ENCODE results near the gene SPATA12. TPM values are rescaled to one million over a fixed set of nuclear protein-coding genes. Genes with fewer than 3 reads are reported as not detected.

Gene SPATA12
- total RNA-seq (ENCODE audit: insufficient read depth, low replicate concordance): 1.9 TPM

GRCh38 chr3:57060089-57060821 is at the start of gene SPATA12:
TSS of gene SPATA12 (plus strand) at chr3:57060664. CDS start at chr3:57073695, 13,031 bp downstream.
- peak; percentile 81 for DNase-seq (ENCODE audit: low spot score)

GRCh38 chr3:57011022-57011421 is 49.4 kb upstream of the SPATA12 start:
- DNase-seq (ENCODE audit: low spot score): no peak

- no peak for DNase-seq (ENCODE audit: low spot score)
Observed at GRCh38 chr3:57012847-57013246, 47.6 kb upstream of the SPATA12 start.

- DNase-seq (ENCODE audit: low spot score): no peak
Observed at GRCh38 chr3:57015350-57015729, 45.1 kb upstream of the SPATA12 start.

DNA sequence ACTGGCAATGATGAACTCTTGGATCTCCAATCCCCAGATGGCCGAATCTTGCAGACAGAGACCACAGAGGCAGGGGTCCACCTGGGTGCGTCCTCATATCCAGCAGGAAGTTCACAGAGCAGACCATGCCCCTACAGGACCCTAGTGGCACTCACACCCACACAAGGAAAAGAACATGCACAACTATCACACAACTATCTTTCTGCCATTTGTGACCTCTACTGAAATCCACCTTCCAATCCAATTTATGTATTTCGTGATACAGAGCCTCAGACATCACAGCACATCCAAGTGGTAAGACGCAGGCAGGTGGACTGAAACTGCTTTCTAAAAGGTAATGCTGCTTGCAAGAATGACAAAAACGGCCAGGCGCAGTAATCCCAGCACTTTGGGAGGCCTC is 44.6 kb upstream of the SPATA12 start:
- no peak for DNase-seq (ENCODE audit: low spot score)

DNA sequence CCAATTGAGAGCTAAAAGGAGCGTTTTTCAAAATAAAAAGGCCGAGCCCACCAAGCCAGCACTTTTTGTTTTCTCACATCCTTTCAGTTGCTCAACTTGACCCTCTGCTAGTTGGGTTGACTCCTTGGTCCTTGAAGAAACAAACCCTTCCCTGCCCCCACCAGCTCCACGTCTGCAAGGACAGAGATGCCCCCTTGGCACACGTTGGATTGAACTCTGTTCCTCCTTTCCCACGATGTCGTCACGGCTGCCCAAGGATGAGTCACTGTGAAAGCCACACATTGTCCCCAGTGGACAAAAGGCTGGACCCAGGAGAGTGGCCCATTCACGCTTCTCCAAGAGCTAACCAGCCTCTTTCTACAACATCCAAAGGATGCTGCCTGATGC is 43.0 kb upstream of the SPATA12 start:
- DNase-seq (ENCODE audit: low spot score): peak; percentile 24

- DNase-seq (ENCODE audit: low spot score): no peak
Observed at GRCh38 chr3:57018246-57018645, 42.2 kb upstream of the SPATA12 start.

DNA sequence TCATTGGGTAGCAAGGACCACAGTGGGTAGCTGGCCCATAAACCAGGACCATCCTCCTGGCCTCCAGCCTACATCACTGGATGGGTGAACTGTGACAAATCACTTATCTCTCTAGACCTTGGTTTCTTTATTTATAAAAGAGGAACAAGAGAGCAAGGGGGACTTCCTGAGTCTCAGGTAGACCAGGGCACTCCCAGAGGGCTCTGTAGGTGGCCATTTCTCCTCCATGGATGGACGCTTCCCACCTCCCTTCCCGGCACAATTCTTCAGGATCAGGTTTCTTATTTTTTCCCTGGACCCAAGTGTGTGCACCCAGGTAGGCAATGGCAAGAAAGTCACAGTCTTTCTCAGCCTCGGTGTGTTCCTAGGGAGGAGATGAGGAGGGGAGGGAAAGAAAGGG is 41.4 kb upstream of the SPATA12 start:
- no peak for DNase-seq (ENCODE audit: low spot score)

GRCh38 chr3:57025237-57025636 is 35.2 kb upstream of the SPATA12 start:
- no peak for DNase-seq (ENCODE audit: low spot score)

- DNase-seq (ENCODE audit: low spot score): peak; percentile 32
Observed at GRCh38 chr3:57026944-57027343, 33.5 kb upstream of the SPATA12 start.

- DNase-seq (ENCODE audit: low spot score): no peak
Observed at GRCh38 chr3:57029383-57029782, 31.1 kb upstream of the SPATA12 start.

- DNase-seq (ENCODE audit: low spot score): peak; percentile 52
Observed at GRCh38 chr3:57029924-57030323, 30.5 kb upstream of the SPATA12 start.

- DNase-seq (ENCODE audit: low spot score): no peak
Observed at GRCh38 chr3:57030721-57031120, 29.7 kb upstream of the SPATA12 start.

- no peak for DNase-seq (ENCODE audit: low spot score)
Observed at GRCh38 chr3:57031631-57032541, 28.6 kb upstream of the SPATA12 start.

DNA sequence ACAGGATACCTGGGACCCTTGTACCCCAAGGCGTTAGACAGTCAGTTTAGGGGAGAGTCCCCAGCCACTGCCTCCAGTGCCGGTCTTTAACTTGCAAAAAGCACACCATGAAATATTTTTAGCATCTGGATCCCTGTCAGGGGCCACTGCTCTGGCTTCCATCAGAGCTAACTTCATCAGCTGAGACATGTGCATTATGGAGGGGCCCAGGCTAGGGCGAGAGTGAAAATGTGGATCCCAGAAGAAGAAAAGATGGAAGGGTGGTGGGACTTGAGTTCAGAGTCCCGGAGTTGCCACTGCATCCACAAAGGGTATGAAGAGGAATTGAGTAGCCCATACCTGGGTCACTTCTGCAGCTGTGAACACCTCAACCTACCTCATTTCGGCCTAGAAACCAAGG is 23.5 kb upstream of the SPATA12 start:
- DNase-seq (ENCODE audit: low spot score): peak; percentile 84

DNA sequence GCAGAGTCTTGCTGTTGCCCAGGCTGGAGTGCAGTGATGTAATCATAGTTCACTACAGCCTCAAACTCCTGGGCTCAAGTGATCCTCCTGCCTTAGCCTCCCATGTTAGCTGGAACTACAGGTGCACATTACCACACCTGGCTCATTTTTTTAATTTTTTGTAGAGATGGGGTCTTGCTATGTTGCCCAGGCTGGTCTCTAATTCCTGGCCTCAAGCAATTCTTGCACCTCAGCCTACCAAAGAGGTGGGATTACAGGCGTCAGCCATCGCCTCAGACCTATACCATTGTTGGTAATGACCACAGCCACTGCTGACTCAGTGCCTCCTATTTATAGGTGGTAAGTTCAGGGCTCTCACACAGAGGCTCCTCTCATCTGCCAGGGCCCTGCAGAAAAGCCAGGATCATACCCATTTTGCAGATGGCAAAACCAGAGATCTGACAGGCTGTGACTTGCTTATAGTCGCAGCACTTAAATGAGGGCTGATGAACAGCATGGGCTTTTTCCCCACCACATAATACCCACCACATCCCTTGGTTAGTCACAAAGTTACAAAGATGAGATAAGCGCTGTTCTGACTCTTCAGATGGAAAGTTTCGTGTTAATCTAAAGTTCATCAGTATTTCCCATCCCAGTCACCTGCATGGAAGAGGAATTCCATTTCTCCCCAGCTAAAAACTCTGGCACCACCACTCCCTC is 21.8 kb upstream of the SPATA12 start:
- no peak for DNase-seq (ENCODE audit: low spot score)

- peak; percentile 24 for DNase-seq (ENCODE audit: low spot score)
Observed at GRCh38 chr3:57041674-57042073, 18.8 kb upstream of the SPATA12 start.

DNA sequence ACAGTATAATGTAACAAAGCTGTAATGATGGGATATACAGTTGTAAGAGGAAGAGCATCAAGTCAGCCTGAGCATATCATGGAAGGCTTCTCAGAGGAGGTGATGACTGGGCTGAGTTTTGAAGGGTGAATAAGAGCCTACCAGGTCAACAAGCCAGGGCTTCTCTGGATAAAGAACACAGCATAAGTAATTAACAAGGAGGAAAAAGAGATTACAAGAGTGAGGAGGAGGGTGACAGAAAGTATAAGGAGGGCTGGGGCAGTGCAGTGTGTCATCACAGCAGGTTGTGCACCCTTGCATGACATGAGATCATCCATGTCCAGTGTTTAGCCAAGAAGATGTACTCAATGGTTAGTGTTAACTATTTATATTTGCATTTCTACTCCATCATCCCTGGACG is 16.9 kb upstream of the SPATA12 start:
- DNase-seq (ENCODE audit: low spot score): no peak

GRCh38 chr3:57046101-57046765 is 14.2 kb upstream of the SPATA12 start:
- DNase-seq (ENCODE audit: low spot score): no peak

GRCh38 chr3:57048052-57048671 is 12.3 kb upstream of the SPATA12 start:
- peak; percentile 89 for DNase-seq (ENCODE audit: low spot score)

DNA sequence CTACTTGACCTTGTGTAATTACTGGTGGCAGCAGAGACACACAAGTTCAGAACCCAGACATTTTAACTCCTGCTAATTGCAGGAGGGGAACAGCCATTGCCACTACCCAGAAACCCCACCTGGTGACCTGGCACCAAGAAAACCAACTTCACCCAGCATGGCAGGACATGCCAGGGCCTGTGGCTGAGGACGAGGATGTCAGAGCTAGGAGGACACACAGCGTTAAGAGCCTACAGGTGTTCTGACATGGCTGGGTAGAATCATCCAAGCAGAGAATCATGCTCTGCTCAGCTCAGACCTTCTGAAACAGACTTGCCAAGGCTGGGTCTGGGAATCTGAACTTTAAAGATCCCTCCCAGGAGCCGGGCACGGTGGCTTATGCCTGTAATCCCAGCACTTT is 11.7 kb upstream of the SPATA12 start:
- DNase-seq (ENCODE audit: low spot score): no peak

Measured in umbilical cord (tissue), 2 donors.